ENCODE results near the gene KLHL22. TPM values are rescaled to one million over a fixed set of nuclear protein-coding genes. Genes with fewer than 3 reads are reported as not detected.

KLHL22 gene
- total RNA-seq, 2 experiments from 2014 or later, result 24.1 to 27.7 TPM

GRCh38 chr22:20401376-20402014 lies 94.1 kb downstream of the KLHL22 start:
- ChIA-PET POLR2A (no interaction called here), CTCF (no interaction called here)
- no peak for TF ChIP-seq CTCF (IDR thresholded peaks at IDR 0.05)
- H3K27me3 ChIP-seq (ENCODE audit: control insufficient read depth in 1 of 2, insufficient read depth in 2 of 2, low read length in 2 of 2), result no peaks in the 10 kb centered on the region
- H3K4me3 Mint-ChIP-seq, result no peak overlapping the region
- H3K4me1 Mint-ChIP-seq (ENCODE audit: low read depth), result peaks cover 19% of the 10 kb centered on the region
- no peaks in the 10 kb centered on the region for H3K27me3 Mint-ChIP-seq
- no peak overlapping the region for H3K4me3 ChIP-seq (ENCODE audit: low read length)
- H3K9me3 Mint-ChIP-seq, result no peaks in the 10 kb centered on the region
- H3K4me1 ChIP-seq (ENCODE audit: insufficient read depth, low read length), result peaks cover 8% of the 10 kb centered on the region
- no peak overlapping the region for H3K27ac Mint-ChIP-seq
- intact Hi-C loops (cut with DNase I, micrococcal nuclease), result no loop called here
- peaks cover 32% of the 10 kb centered on the region for H3K36me3 ChIP-seq (ENCODE audit: insufficient read depth, low read length)
- no peak for ATAC-seq (ENCODE audit: poor library complexity)
- H3K27ac ChIP-seq (ENCODE audit: low read depth in 1 of 2, low read length in 2 of 2), result no peak overlapping the region
- peaks cover 36% of the 10 kb centered on the region for H3K36me3 Mint-ChIP-seq (ENCODE audit: low read depth)
- DNase-seq, result no peak
- no peaks in the 10 kb centered on the region for H3K9me3 ChIP-seq (ENCODE audit: control insufficient read depth in 1 of 2, insufficient read depth in 1 of 2, low read length in 2 of 2)

GRCh38 chr22:20400606-20401375 lies 94.8 kb downstream of the KLHL22 start:
- no peak for ATAC-seq (ENCODE audit: poor library complexity)
- Histone ChIP-seq H3K4me1 (ENCODE audit: insufficient read depth, low read length) (peaks cover 9% of the 10 kb centered on the region), H3K27ac (ENCODE audit: low read depth in 1 of 2, low read length in 2 of 2) (no peak overlapping the region), H3K4me3 (ENCODE audit: low read length) (no peak overlapping the region), H3K36me3 (ENCODE audit: insufficient read depth, low read length) (peaks cover 25% of the 10 kb centered on the region), H3K27me3 (ENCODE audit: control insufficient read depth in 1 of 2, insufficient read depth in 2 of 2, low read length in 2 of 2) (no peaks in the 10 kb centered on the region), H3K9me3 (ENCODE audit: control insufficient read depth in 1 of 2, insufficient read depth in 1 of 2, low read length in 2 of 2) (no peaks in the 10 kb centered on the region)
- Mint-ChIP-seq H3K4me3 (no peak overlapping the region), H3K9me3 (no peaks in the 10 kb centered on the region), H3K4me1 (ENCODE audit: low read depth) (peaks cover 26% of the 10 kb centered on the region), H3K36me3 (ENCODE audit: low read depth) (peaks cover 33% of the 10 kb centered on the region), H3K27ac (no peak overlapping the region), H3K27me3 (no peaks in the 10 kb centered on the region)
- CTCF ChIA-PET, result no interaction called here
- no peak for TF ChIP-seq CTCF (IDR thresholded peaks at IDR 0.05)
- POLR2A ChIA-PET, result no interaction called here
- intact Hi-C loops (cut with DNase I, micrococcal nuclease), result no loop called here
- DNase-seq, result no peak

GRCh38 chr22:20399866-20400605 lies 95.6 kb downstream of the KLHL22 start:
- no peak overlapping the region for H3K4me3 ChIP-seq (ENCODE audit: low read length)
- Mint-ChIP-seq H3K27me3 (no peaks in the 10 kb centered on the region), H3K36me3 (ENCODE audit: low read depth) (peaks cover 30% of the 10 kb centered on the region), H3K4me3 (no peak overlapping the region), H3K27ac (no peak overlapping the region), H3K9me3 (no peaks in the 10 kb centered on the region), H3K4me1 (ENCODE audit: low read depth) (peaks cover 34% of the 10 kb centered on the region)
- ATAC-seq (ENCODE audit: poor library complexity) (no peak), DNase-seq (no peak)
- no peaks in the 10 kb centered on the region for H3K9me3 ChIP-seq (ENCODE audit: control insufficient read depth in 1 of 2, insufficient read depth in 1 of 2, low read length in 2 of 2)
- TF ChIP-seq CTCF (IDR thresholded peaks at IDR 0.05), result no peak
- intact Hi-C loops (cut with DNase I, micrococcal nuclease), result loop anchor here in 1 of 2 experiments (10.0 kb wide), 2 partner anchors 285 to 385 kb away; partner anchors contain the start of genes ARVCF, RANBP1 and TRMT2A
- CTCF ChIA-PET, result no interaction called here
- no peak overlapping the region for H3K27ac ChIP-seq (ENCODE audit: low read depth in 1 of 2, low read length in 2 of 2)
- POLR2A ChIA-PET, result no interaction called here
- no peaks in the 10 kb centered on the region for H3K27me3 ChIP-seq (ENCODE audit: control insufficient read depth in 1 of 2, insufficient read depth in 2 of 2, low read length in 2 of 2)
- H3K4me1 ChIP-seq (ENCODE audit: insufficient read depth, low read length), result peaks cover 17% of the 10 kb centered on the region
- H3K36me3 ChIP-seq (ENCODE audit: insufficient read depth, low read length), result peaks cover 24% of the 10 kb centered on the region
